Activated naive CD4-positive, alpha-beta T cell treated with anti-CD3 and anti-CD28 coated beads, Interleukin-2, amount 50 U/mL, for 24 hours (primary cell): Measurements from ENCODE around the gene PCID2.
A peak's percentile ranks its signal among the peaks of the same experiment; 100 is the strongest.

Experiments
- H3K27ac Mint-ChIP-seq: one replicate; pipeline ENCODE4 v1.8.0; 2021; ENCODE audit warnings: mild to moderate bottlenecking, mixed read lengths
- H3K27me3 Mint-ChIP-seq: one replicate; pipeline ENCODE4 v1.8.0; 2021; ENCODE audit warnings: mixed read lengths
- H3K36me3 Mint-ChIP-seq: one replicate; pipeline ENCODE4 v1.8.0; 2021; ENCODE audit warnings: mixed read lengths
- H3K4me1 Mint-ChIP-seq: one replicate; pipeline ENCODE4 v1.8.0; 2021; ENCODE audit warnings: mixed read lengths
- H3K4me3 Mint-ChIP-seq: one replicate; pipeline ENCODE4 v1.8.0; 2021; ENCODE audit warnings: mild to moderate bottlenecking, mixed read lengths
- H3K9me3 Mint-ChIP-seq: one replicate; pipeline ENCODE4 v1.8.0; 2021; ENCODE audit warnings: mixed read lengths

PCID2 gene

DNA sequence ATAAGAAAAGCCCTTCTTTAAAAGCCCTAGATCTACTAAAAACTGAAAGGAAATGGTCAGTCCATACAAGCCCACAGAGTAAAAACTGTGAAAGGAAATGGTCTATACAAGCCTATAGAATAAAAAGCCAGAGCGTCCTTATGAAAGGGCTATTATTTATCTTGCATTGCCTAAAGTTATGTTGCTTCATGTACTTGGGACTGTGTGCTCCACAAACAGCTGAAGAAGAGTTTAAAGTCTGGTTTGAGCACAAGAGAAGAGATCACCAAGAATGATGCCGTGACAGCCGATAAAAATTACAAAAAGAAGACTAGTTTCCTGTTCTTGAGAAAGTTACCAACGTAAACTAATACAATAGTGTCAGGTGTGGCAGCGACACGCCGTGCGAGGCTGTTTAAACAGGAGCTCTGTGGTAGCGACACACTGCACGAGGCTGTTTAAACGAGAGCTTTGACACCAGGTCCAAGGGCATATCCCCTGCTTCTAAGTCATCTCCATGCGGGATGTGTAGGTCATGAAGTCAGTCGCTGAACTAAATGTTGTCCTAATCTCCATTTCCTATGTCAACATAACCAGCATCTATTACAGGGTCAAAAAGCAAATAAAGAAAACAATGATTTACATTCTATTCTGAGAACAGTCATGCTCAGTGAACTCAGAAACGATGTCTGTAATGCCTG is 24.9 kb downstream of the PCID2 start:
- peak overlapping the region; percentile 38 for H3K27ac Mint-ChIP-seq
- no peaks in the 10 kb centered on the region for H3K27me3 Mint-ChIP-seq
- peaks cover 65% of the 10 kb centered on the region for H3K4me1 Mint-ChIP-seq
- H3K9me3 Mint-ChIP-seq: no peaks in the 10 kb centered on the region
- peak overlapping the region; percentile 71 for H3K4me3 Mint-ChIP-seq
- H3K36me3 Mint-ChIP-seq: peaks cover 29% of the 10 kb centered on the region

DNA sequence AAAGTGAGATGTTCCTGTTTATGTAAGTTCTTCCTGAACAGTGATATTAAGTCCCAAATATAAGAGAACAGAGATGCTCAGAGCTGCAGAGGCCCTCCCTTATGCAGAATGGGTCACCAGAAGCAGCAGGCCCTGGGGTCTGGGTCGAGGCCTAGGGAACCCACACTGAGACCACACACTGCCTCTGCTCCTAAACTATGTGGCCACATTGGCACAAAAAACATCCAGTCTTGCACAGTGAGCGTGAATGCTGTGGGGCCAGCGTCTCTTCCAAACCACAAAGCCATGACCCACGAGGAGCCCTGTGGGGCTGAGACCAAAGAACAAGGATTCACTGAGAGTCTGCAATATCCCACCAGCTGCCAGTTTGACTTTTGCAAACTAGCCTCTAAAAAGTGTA is 26.4 kb downstream of the PCID2 start:
- H3K4me3 Mint-ChIP-seq: peak overlapping the region; percentile 39
- no peaks in the 10 kb centered on the region for H3K27me3 Mint-ChIP-seq
- H3K9me3 Mint-ChIP-seq: no peaks in the 10 kb centered on the region
- peaks cover 29% of the 10 kb centered on the region for H3K36me3 Mint-ChIP-seq
- H3K4me1 Mint-ChIP-seq: peaks cover 56% of the 10 kb centered on the region
- no peak overlapping the region for H3K27ac Mint-ChIP-seq

DNA sequence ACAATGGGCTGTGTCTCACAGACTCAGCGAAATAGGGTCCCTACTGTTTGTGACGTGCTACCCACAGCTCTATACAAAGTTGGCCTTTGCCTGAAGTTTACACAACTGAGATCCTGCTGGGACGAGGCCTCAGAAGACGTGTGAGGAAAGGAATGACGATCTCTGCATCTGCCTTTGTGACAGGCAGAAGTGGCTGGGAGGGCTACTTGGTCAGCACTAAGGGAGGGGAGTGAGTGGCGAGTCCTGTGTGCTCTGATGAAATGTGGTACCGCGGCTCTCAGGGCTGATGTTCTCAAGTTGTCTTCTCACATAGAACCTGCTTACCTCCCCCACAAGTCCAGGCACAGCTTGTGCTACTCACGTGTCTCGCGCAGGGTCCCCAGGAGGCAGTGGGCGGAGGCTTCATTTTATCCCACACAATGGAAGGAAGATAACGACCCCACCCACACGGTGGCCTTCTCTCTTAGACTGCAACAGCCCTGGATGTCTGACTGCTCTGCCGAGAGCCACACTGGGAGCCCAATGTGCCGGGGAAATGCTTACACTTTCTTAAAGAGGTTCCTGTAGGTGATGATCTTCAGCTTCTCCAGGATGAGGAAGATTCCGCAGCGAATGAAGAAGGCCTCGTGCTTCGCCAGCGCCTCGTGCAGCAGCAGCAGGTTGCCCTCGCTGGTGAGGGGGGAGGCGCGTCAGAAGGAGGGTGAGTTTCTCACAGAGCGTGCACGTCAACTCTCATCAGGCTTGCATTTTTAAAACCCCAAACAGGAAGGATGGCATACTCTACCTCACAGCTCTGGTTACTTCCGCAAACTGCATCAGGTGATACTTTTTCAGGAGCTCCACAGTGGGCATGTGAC is 28.9 kb downstream of the PCID2 start:
- H3K36me3 Mint-ChIP-seq: peaks cover 33% of the 10 kb centered on the region
- H3K9me3 Mint-ChIP-seq: peaks cover 6% of the 10 kb centered on the region
- no peaks in the 10 kb centered on the region for H3K27me3 Mint-ChIP-seq
- peaks cover 57% of the 10 kb centered on the region for H3K4me1 Mint-ChIP-seq
- H3K27ac Mint-ChIP-seq: peak overlapping the region; percentile 84
- H3K4me3 Mint-ChIP-seq: no peak overlapping the region

DNA sequence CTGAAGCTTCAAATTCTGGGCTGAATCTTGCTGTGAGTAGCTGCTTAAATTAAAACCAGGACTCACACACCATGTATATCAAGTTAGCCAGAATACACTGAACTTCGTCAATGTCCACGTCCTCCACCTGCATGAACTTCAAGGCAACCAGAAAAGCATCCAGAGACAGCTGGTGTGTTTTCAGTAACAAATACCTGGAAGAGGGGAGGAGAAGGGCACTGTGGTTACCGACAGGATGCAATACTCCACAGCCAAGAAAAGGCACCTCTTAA is 29.6 kb downstream of the PCID2 start:
- Mint-ChIP-seq H3K4me3 (no peak overlapping the region), H3K27ac (no peak overlapping the region), H3K4me1 (peaks cover 56% of the 10 kb centered on the region), H3K9me3 (peaks cover 6% of the 10 kb centered on the region), H3K27me3 (no peaks in the 10 kb centered on the region), H3K36me3 (peaks cover 36% of the 10 kb centered on the region)

DNA sequence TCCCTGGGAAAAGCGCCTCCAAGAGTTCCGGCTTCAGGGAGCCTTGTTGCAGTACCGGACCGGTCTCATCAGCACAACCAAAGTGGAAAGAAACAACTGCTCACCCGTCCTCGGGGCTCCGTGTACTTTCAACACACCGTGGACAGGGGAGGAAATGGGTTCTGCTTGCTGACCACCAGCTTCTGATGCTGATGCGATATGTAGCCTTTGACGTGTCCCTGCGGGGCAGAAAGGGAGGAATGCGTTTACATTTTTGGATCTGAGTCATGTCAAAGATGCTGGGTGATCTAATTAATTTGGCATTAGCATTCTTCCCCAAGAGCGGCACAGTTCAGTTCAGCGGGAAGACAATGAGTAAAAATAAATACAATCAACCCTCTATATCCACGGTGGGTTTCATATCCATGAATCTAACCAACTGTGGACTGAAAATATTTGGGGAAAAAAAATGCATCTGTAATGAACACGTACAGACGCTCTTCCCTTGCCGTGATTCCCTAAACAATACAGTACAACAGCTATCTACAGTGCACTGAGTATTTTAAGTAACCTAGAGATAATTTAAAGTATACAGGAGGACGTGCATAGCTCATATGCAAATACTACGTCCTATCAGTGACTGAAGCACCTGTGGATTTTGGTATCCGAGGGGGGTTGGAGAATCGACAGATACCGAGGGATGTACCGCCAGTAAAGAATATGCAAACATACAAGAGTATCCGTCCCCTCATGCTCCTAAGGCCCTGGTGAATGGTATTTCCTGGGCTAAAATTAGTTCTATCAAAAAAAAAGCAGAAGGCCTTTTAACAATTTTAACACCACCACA is 30.2 kb downstream of the PCID2 start:
- peaks cover 6% of the 10 kb centered on the region for H3K9me3 Mint-ChIP-seq
- peaks cover 33% of the 10 kb centered on the region for H3K36me3 Mint-ChIP-seq
- no peak overlapping the region for H3K27ac Mint-ChIP-seq
- no peaks in the 10 kb centered on the region for H3K27me3 Mint-ChIP-seq
- H3K4me3 Mint-ChIP-seq: peak overlapping the region; percentile 23
- H3K4me1 Mint-ChIP-seq: peaks cover 51% of the 10 kb centered on the region

DNA sequence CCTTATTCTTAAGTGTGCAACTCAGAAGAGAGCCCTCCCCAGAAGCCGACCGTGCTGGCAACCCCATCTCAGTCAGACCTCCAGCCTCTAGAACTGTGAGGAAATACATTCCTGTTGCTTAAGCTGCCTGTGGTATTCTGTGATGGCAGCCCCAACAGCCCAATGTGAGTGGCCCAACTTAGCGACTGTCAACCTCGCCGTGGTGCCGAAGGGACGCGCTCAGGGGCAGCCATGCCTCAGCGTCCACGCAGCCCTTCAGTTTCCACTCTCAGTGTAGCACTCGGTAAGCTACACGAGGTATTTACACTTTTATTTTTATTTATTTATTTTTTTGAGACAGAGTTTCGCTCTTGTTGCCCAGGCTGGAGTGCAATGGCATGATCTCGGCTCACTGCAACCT is 31.6 kb downstream of the PCID2 start:
- H3K4me3 Mint-ChIP-seq: no peak overlapping the region
- peaks cover 6% of the 10 kb centered on the region for H3K9me3 Mint-ChIP-seq

DNA sequence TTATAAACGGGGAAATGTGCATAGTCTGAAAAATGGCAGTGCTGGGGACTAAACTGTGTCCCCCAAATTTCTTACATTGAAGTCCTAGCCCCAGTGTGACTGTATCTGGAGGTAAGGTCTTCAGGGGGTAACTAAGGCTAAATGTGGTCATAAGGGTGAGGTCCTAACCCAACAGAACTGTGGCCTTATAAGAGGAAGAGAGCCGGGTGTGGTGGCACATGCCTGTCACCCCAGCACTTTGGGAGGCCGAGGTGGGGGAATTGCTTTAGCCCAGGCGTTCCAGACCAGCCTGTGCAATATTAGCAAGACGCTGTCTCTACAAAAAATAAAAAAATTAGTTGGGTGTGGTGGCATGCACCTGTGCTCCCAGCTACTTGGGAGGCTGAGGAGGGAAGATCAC is 32.2 kb downstream of the PCID2 start:
- Mint-ChIP-seq H3K27ac (peak overlapping the region; percentile 98), H3K4me3 (peak overlapping the region; percentile 75), H3K27me3 (no peaks in the 10 kb centered on the region), H3K4me1 (peaks cover 45% of the 10 kb centered on the region), H3K36me3 (peaks cover 24% of the 10 kb centered on the region), H3K9me3 (peaks cover 6% of the 10 kb centered on the region)

More for the DNA sequence above, 31.6 kb downstream of the PCID2 start:
- H3K27me3 Mint-ChIP-seq: no peaks in the 10 kb centered on the region
- H3K4me1 Mint-ChIP-seq: peaks cover 48% of the 10 kb centered on the region
- no peak overlapping the region for H3K27ac Mint-ChIP-seq
- peaks cover 26% of the 10 kb centered on the region for H3K36me3 Mint-ChIP-seq

DNA sequence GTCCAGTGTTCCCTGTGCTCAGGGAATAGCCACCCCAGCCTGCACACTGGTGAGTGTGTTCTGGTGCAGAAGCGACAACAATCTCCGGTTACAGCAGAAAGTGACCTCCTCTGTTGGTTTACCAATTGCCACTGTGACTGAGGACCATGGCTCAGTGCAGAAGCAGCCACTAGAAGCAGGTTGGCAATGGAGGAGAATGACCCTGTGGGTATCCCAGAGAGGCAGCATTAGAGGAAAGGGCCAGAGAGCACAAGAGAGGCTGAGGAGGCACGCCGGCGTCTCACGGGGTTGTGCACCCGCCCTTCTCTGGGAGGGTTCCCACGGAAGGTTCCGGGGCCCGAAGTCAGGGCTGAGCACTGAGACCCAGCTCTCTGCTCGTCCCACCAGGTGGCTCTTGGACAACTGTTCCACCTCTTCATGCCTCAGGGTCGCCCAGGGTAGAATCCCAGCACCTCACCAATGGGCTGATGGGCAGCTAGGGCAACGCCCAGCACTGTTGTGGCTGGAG is 36.0 kb downstream of the PCID2 start:
- Mint-ChIP-seq H3K4me1 (peaks cover 25% of the 10 kb centered on the region), H3K27ac (no peak overlapping the region), H3K9me3 (peaks cover 6% of the 10 kb centered on the region), H3K27me3 (no peaks in the 10 kb centered on the region), H3K4me3 (no peak overlapping the region), H3K36me3 (peaks cover 23% of the 10 kb centered on the region)

DNA sequence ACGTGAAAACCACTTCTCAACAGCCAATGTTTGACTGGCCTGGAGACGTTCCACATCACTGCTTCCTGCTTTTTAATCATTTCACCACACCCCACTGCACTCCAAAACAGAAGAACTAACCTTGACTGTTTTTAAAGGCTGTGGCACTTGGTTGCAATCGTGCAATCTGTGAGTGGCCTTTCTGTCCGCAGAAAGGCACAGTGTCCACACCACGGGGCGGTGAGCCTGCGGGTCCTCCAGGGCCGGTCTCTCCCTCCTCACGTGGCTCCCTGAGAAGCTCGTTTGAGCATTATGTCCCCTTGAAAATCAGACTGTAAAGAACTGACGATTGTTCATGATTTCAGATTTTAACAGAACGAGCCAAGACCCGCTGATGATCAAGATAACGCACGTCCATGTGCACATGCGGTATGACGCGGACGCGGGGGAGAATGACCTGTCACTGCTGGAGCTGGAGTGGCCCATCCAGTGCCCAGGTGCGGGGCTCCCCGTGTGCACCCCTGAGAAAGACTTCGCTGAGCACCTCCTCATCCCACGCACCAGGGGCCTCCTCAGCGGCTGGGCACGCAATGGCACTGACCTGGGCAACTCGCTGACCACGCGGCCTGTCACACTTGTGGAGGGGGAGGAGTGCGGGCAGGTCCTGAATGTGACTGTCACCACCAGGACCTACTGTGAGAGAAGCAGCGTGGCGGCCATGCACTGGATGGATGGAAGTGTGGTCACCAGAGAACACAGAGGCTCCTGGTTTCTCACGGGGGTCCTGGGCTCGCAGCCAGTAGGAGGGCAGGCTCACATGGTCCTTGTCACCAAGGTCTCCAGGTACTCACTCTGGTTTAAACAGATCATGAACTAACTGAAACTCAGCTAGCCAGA is 37.0 kb downstream of the PCID2 start:
- H3K9me3 Mint-ChIP-seq: peaks cover 5% of the 10 kb centered on the region
- peaks cover 26% of the 10 kb centered on the region for H3K4me1 Mint-ChIP-seq
- H3K4me3 Mint-ChIP-seq: no peak overlapping the region
- H3K36me3 Mint-ChIP-seq: peaks cover 28% of the 10 kb centered on the region
- no peak overlapping the region for H3K27ac Mint-ChIP-seq
- no peaks in the 10 kb centered on the region for H3K27me3 Mint-ChIP-seq

DNA sequence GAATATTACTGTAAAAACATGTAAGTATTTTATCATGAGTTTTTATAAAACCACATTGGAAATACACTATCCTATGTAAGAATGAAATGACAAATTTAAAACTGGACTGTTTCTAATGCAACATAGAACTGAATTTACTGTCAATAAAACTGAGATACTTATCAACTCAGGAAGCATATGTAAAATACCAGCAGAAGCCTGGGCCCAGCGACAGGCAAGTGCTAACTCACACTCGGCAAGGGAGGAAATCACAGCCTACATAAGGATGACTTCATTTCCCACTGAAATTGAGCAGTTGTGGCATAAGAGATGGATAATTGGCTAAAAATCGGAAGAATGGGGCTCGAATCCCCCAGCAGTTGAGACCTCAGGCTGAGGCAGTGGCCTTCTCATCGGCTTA is 38.0 kb downstream of the PCID2 start:
- Mint-ChIP-seq H3K36me3 (peaks cover 26% of the 10 kb centered on the region), H3K27ac (no peak overlapping the region), H3K27me3 (no peaks in the 10 kb centered on the region), H3K4me3 (peak overlapping the region; percentile 19), H3K9me3 (no peaks in the 10 kb centered on the region), H3K4me1 (peaks cover 25% of the 10 kb centered on the region)

DNA sequence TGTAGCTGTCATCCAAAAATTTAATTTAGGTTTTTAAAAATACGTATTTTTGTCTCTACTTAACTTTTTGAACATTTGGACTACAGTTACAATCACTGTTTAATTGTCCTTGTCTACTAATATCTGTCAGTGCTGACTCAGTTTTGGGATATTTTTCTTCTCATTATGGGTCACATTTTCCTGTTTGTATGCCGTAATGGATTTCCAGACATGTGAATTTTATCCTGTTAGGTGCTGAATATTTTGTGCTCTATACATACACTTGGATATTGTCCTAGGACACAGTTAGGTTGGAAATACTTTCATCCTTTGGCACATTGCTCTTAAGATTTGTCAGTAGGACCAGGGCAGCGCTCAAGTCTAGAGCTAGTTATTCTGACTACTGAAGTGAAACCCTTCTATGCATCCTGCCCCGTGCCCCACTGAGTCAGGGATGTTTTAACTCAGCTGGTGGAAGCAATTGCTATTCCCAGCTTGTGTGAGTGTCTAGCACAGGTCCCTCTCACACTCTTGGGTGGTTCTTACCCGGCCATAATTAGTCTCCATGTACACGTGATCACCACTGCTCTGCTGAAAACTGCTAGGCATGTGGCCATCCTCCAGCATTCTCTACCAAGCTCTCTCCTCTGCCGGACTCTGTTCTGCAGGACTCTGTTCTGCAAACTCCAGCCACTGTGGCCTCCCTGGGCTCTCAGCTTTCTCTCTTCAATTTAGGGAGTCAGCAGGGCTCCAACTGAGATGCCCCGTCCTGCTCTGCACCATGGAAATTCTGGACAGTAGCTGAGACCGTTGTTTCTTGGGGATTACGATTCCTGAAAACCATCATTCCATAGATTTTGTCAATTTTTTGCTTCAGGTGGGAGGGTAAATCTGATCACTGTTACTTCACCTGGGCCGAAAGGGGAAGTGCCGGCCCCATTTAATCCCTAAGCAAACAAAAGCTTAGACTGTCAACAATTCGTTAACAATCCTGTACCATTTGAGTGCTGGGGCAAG is 38.9 kb downstream of the PCID2 start:
- H3K27me3 Mint-ChIP-seq: no peaks in the 10 kb centered on the region
- H3K4me1 Mint-ChIP-seq: peaks cover 24% of the 10 kb centered on the region
- H3K4me3 Mint-ChIP-seq: no peak overlapping the region
- H3K36me3 Mint-ChIP-seq: peaks cover 21% of the 10 kb centered on the region
- no peaks in the 10 kb centered on the region for H3K9me3 Mint-ChIP-seq
- no peak overlapping the region for H3K27ac Mint-ChIP-seq

DNA sequence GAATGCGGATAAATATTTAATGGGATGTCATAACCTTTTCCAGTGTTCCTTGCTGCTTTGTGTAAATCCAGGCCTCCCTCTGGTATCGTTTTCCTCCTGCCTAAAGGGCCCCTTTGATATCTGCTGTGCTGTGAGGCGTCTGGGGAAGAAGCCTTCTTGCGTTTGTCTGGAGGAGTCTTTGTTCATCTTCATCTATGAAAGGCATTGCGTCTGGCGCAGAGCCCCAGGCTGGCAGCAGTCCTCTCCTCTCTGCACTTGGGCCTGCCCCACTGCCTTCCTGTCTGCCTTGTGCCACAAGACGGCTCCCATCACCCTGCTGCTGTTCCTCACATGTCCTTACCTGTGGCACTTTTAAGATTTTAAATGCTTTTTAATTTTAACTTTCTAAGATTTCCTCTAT is 40.3 kb downstream of the PCID2 start:
- H3K4me1 Mint-ChIP-seq: peaks cover 28% of the 10 kb centered on the region
- peaks cover 19% of the 10 kb centered on the region for H3K36me3 Mint-ChIP-seq
- no peak overlapping the region for H3K4me3 Mint-ChIP-seq
- H3K27ac Mint-ChIP-seq: peak overlapping the region; percentile 53
- no peaks in the 10 kb centered on the region for H3K27me3 Mint-ChIP-seq
- H3K9me3 Mint-ChIP-seq: no peaks in the 10 kb centered on the region

DNA sequence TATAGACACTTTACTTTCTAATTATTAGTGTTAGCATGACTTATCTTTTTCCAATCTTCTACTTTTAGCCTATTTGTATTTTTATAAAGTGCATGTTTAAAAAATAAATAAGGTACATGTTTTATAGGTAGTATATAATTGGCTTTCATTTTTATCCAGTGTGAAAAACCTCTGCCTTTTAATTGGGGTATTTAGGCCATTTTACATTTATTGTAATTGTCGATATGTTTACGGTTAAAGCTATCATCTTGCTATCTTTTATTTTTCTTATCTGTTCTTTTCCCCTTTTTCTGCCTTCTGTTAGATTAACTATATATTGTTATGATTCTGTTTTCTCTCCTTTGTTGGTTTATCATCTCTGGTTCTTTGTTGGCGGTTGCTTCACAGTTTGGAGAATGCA is 40.9 kb downstream of the PCID2 start:
- Mint-ChIP-seq H3K9me3 (no peaks in the 10 kb centered on the region), H3K4me3 (no peak overlapping the region), H3K4me1 (peaks cover 26% of the 10 kb centered on the region), H3K36me3 (peaks cover 19% of the 10 kb centered on the region), H3K27me3 (no peaks in the 10 kb centered on the region), H3K27ac (peak overlapping the region; percentile 53)

DNA sequence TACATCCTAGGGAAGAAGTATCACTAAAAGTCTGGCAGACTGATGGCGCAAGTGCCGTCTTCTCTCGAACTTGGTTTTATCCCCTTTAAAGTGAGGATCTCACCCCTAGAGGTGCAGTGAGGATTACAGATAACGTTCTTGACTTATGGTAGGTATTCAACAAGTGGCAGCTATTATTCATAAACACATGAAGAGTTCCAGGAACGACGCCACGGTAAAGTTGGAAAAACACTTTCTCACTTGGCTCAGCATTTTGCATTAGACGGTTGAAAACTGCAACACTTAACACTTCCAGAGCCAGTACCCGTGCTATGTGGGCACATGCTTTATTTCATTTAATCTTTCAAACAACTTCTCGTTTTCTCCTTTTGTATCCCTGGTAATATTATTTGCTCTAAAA is 41.3 kb downstream of the PCID2 start:
- peaks cover 19% of the 10 kb centered on the region for H3K36me3 Mint-ChIP-seq
- H3K27me3 Mint-ChIP-seq: no peaks in the 10 kb centered on the region
- H3K4me1 Mint-ChIP-seq: peaks cover 26% of the 10 kb centered on the region
- H3K27ac Mint-ChIP-seq: no peak overlapping the region
- no peaks in the 10 kb centered on the region for H3K9me3 Mint-ChIP-seq
- H3K4me3 Mint-ChIP-seq: no peak overlapping the region
